GM18868 (cell line): Measurements from ENCODE around the gene CAPN12.

Source experiments
- ATAC-seq: cut with Tn5 transposase; IDR thresholded peaks from one replicate; pipeline ENCODE4 v1.9.1; 2021; ENCODE audit warnings: mild to moderate bottlenecking, moderate library complexity; ENCODE audit not compliant: unreplicated experiment

The CAPN12 gene

DNA sequence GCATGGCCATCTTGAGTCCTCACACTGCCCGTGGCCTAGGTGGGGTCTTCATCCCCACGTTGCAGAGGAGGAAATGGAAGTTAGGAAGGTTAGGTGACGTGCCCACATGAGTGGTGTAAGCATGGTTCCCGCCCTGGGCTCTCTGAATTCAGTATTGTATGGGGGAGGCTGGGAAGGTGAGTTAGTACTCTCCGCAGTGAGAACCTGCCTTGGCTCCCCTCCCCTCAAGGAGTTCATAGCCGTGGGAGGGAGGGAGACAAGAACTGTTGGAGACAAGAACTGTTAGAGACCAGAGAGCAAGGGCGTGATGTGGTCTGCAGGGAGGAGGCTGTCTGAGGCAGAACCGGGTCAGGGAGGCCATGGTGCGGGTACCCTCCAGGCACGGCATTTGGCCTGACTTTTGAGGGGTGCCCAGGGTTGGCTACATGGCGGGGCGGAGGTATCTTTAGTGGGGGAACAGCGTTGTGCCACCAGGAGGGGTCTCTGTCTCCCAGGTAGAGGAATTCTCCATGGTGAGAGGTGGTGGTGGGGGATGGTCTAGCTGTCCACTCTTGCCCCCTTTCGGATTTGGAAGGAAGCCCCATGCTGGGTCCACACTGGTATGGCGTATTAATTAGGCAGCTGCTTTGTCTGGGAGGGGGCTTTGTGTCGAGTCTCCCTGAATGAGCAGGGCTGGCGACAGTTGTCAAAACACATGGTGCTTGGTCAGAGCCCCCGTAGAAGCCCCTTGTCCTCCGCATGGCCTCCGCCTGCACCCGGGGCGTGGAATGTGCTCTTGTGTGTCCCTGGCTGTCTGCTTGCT is 45.8 kb downstream of the CAPN12 start:
- no peak for ATAC-seq

DNA sequence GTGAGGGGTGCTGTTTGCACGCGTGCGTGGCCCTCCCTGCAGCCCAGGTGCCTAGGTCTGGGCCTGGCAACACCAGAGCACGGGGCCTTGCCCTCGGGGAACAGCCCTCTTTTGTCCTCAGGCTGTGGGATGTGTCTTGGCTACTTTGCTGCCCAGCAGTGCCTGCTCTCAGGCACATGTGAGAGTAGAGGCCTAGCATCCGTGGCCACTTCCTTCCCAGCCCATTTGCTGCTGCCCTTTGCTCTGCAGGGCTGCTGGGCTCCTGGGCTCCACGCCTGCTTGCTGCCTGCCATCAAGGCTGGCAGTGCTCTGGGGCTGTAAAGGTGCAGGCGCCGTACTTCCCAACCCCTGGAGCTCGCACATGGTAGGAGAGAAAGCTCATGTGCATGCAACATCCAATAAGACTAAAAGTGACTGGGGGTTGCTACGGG is 46.6 kb downstream of the CAPN12 start:
- no peak for ATAC-seq

DNA sequence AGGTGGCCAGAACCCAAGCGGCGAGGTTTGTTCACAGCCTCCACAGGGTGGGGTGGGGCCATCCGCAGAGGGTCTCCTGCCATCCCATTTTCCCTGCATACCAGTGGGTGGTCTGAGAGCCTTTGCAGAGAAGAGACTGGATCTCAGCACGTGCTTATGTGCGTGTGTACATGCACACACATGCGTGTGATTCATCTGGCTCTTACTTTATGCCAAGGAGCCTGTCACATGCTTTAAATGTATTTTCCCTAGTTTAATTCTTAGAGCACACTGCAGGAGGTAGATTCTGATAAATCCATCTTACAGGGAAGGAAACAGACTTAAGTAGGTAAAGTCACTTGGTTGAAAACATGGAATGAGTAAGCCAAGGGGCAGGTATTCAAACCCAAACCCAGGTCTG is 47.1 kb downstream of the CAPN12 start:
- no peak for ATAC-seq

DNA sequence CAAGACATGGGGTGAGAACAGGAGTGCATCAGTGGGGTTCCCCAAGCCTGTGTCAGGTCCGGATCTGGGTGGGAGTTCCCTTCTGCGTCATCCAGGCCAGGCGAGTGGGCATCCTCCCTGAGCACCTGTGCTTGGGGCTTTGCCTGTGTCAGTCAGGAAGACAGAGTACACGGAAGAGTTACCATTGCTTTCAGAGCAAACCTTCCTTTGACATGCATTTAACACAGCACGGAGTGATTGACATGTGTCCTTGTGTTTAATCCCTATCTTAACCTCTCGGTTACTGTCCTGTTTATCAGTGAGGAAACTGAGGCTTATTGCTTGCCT is 47.6 kb downstream of the CAPN12 start:
- ATAC-seq: no peak

DNA sequence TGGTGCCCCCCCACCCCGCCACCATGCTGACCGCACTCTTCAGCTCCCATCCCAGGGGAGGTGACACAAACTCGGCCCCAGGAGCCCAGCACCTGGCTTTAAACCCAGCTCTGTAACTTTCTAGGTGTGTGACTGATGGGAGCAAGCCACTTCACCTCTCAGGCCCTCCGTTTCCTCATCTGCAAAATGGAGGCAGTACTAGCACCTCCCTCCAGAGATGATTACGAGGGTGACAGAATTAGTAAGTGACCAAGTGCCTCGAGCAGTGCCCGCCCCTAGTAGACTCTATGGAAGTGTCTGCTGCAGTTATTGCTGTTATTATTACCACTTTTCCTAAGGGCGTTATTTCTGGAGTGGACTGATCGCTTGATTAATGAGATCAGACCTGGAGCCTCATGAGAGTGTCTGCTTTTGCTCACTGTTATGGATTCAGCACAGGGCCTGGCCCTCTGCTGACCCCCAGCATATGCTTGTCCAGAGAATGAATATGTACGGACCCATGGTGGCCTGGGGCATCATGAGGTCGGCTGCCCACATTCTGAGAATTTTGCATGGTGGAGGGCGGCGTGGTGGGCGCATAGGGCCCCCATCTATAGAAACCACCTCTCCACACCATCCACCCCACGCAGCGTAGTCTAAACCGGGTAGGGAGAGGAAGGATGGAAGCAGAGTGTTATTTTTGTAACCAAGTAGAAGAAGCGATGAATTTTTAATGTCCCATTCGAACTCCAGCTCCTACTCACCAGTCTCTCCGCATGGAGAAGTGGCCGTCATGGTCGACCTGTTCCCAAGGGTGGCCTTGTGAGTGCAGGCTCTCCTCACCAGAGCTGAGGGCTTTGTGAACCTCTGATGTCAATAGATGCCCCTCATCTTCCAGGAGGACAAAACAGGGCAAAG is 48.2 kb downstream of the CAPN12 start:
- ATAC-seq: no peak

DNA sequence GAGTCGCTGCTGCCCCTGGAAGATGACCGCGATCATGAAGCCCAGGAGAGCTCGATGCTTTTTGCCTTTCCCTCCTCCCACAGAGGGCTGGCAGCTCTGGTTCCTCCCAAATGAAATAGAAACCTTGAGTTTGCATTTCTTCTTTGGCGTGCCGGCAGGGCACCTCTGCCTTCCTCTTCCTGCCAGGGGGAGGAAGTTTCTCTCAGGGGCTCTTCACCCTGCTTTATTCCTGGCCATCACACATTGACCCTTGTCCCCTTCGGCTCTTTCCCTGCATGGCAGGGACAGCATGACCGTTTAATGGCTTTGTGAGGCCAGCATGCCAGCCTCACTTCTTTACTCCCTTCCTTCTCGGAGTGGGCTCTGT is 49.0 kb downstream of the CAPN12 start:
- no peak for ATAC-seq

DNA sequence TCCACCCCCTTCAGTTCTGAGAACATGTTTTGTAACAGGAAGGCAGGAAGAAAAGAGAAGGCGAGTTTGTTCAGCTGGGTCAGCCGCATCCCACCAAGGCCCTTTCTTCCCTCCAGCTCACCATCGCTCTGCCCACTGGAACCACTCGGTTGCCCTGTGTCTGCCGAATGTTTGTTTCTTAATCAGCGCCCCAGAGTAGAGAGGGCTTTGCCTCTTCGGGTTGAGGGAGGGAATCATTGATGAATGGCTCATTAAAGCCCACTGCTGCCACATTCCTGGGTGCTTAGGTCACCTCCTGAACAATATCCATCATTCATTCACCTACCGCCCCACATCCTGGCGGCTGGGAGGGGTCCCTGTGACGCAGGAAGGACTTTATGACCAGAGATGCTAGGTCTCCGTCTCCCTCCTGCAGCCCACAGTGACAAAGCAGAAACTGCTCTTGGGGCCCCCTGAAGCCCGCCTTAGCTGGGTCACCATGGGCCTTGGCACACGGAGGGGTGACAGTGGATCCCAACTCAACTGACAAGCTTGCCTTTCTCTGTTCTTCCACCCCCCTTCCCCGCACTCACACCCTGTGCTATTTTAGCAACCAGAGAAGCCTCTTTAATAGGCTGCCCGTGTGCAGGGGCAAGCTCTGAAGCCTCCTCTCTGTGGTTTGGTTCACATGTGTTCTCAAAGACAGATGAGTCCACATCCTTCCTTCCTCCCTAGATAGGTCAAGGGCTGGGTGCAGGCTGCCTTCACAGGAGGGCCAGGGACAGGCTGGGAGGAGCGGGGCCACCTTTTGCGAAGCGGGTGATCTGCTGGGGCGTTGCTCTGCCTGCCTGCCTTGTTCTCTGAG is 50.7 kb downstream of the CAPN12 start:
- peak; percentile 51 for ATAC-seq

DNA sequence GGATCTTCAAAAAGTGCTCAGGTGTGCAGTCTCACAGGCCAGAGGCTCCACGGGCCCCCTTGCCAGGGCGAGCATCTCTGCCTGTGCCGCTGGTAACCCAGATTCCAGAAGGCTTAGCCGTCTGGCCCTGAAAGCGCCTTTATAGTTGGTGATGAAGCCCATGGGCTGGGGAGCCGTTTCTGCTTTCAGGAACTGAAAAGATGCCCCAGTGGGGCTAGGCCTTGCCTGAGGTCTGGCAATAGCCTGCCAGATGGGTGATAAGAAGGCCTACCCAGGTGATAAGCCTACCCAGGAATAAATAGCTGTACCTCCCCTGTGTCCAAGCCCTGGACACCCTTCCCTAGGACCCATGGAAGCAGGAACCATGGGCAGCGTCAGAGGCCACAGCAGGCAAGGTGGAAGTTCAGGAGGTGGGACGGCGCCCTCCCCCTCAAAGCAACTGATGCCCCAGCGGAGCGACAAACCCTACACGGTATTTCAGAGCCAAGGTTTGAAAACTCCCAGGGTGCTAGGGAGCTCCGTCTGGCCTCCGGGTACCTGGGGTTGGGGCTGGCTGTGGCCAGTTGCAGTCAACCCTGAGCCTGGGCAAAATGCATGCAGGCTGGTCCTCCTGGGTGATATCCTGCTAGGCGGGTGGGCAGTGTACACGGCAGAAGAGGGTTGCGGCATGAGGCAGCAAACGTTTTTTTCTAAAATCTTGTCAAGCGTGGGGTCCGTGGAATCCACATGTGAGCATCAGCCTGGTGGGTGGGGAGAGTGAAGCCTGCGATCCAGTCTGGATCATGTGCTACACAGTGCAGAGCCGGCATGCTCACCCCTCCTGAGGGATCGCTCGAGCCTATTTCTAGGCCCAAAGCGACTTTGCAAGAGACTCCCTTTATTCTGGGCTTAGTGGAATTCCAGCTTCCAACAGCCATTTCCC is 51.6 kb downstream of the CAPN12 start:
- ATAC-seq: no peak

DNA sequence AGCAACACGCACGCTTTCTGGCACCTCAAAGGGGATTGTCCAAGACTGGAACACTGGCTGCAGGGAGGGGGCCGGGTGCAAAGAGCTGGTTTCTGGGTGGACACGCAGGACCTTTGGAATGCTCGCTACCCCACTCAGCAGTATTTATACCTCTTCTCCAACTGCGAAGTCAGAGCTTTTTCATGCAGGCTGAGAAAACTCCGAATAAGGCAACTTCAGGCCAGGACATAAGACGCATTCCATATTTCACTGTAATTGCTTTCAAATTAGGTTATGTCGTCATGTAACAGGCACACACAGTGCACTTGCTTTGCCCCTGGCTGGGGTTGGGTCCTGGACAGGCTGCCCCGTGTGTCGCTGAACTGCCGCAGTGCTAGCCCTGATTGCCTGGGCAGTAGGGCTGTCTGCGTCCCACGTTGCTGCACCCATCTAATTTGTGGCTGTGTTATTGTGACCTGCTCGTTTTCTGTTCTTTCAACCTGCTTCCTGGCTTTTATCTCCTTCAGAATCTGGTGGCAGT is 52.3 kb downstream of the CAPN12 start:
- no peak for ATAC-seq

DNA sequence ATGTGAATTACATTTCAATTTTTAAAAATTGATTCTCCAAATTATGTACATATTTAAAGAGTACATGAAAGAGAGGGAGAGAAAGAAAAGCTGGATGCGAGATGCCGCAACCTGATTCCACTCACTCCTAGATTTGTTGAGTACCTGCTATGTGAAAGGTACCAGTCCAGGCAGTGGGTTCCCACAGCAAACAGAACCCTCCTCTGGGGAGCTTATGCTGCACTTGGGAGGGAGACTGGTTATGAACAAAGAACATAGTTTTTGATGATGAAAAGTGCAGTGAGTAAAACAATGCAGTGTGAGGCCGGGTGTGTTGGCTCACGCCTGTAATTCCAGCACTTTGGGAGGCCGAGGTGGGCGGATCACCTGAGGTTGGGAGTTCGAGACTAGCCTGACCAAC is 53.4 kb downstream of the CAPN12 start:
- no peak for ATAC-seq

DNA sequence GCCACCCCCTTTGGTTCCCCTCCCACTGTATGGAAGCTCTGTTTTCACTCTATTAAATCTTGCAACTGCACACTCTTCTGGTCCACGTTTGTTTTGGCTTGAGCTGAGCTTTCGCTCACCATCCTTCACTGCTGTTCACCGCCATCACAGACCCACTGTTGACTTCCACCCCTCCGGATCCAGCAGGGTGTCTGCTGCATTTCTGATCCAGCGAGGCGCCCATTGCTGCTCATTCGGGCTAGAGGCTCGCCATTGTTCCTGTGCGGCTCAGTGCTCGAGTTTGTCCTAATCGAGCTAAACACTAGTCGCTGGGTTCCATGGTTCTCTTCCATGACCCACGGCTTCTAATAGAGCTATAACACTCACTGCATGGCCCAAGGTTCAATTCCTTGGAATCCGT is 54.1 kb downstream of the CAPN12 start:
- no peak for ATAC-seq

DNA sequence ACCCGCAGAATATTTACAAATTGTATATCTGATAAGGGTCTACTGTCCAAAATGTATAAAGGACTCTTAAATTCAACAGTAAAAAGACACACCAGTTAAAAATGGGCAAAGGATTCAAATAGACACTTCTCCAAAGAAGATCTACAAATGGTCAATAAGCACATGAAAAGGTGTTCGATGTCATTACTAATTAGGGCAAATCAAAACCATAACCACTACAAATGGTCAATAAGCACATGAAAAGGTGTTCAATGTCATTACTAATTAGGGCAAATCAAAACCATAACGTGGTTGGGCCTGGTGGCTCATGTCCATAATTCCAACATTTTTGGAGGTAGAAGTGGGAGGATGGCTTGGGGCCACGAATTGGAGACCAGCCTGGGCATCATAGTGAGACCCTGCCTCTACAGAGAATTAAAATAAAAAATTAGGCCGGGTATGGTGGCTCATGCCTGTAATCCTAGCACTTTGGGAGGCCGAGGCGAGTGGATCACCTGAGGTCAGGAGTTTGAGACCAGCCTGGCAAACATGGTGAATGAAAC is 56.4 kb downstream of the CAPN12 start:
- ATAC-seq: no peak

DNA sequence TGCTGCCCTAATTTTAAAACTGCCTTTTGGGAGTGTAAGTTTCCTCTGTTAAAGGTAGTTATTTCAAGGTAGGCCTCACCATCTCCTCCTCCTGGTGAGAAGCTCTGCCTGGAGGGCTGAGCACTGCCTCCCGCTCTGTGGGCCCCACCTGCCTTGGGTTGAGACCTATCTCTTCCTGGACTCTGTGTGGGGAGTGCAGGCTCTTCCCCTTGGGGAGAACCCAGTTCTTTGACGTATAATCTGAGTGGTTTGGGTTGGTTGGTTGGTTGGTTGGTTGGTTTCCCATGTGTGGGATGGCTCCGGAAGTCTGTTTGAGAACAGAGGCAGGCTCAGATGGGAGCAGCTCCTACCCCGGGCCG is 57.8 kb downstream of the CAPN12 start:
- ATAC-seq: peak; percentile 37

DNA sequence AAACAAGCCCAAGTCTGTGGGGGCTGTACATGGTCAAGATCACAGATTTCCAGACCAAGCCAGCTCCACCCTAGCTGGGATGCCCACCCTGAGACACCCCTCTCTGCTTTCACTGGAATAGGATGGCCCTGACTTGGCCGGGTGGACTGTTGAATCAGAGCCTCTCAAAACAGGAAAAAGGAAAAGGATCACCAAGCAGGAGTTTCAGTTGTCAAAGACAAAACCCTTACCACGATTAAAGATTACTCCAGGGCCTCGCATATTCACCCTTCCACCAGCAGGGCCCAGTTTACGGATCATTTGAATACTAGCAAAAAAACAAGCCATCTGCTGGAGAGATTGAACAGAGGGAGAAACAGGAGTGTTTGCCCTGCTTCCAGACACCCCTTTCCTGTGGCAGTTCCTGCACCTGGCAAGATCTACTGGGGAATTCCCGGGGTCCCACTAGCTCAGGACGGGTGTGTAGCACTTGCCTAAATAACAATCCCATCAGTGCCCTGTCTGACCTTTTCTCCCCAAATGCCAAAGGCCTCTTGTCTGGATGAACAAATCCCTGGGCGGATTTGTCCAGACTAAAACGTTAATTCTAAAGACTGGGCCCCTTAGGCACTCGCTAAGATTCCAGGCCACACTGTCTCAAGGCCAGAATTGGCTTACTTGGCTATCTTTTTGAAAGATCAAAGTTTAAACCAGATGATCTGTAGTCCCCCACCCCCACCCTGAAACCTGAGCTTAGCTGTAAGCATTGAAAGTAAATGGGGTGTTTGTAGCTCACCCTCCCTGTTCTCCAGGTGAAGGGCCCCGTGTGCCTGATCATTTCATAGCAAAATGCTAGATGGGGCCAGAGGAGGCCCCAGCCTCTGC is 58.4 kb downstream of the CAPN12 start:
- peak; percentile 19 for ATAC-seq

DNA sequence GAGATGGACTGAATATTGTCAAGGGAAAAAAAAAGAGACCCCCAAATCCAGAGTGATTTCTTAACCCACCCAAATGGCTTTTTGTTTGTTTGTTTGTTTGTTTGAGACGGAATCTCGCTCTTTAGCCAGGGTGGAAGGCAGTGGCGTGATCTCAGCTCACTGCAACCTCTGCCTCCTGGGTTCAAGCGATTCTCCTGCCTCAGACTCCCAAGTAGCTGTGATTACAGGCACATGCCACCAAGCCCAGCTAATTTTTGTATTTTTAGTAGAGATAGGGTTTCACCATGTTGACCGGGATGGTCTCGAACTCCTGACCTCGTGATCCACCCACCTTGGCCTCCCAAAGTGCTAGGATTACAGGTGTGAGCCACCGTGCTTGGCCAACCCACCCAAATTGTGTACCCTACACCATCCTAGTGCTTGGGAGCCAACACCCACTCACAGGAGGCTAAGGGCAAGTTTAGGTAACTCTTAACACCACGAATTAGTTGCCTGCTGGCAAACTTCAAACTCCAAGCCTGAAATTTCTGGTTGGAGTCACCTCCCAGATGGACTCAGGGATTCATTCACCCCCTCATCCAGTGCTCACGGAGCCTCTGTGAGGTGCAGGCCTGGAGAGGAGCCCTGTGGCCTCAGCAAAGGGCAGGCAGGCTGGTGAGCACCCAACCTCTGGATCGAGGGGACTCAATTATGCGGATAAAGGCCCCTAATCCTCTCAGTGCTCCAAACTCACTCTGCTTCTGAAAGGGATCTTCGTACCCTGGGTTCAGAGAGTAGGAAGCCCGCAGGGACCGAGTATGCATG is 59.2 kb downstream of the CAPN12 start:
- ATAC-seq: no peak

DNA sequence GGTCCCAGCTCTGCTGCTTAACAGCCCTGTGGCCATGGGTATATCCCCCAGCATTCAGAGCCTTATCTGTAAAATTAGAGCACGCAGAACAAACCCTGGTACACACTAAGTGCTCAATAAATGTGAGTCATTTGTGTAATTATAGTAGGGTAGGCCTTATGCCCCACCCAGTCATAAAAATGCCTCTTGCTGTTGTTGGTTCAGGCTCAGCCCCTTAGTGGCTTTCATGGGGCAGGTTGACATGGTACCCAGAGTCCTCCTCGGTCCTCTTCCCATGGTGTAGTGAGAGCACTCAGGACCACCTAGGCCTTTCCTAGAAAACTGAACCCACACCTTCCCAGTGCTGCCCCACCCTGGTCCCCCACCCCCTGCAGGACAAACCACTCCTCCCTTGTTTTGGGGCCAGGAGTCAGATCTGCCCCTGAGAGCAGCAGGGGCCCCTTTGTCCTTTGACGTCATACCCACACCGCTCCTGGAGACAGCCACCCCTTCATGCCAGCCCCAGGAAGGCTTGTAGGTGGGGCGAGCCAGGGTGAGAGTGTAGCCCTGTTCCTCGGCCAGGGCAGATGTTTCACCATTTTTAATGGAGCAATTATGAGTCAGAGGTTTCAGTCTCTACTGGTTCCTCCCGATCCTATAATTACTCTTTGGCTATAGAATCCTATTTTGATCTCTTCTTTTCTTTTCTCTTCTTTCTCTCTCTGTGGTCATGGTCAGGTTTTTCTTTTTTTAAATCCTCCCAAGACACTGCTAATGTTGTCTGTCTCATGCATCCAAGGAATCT is 60.0 kb downstream of the CAPN12 start:
- peak; percentile 46 for ATAC-seq

DNA sequence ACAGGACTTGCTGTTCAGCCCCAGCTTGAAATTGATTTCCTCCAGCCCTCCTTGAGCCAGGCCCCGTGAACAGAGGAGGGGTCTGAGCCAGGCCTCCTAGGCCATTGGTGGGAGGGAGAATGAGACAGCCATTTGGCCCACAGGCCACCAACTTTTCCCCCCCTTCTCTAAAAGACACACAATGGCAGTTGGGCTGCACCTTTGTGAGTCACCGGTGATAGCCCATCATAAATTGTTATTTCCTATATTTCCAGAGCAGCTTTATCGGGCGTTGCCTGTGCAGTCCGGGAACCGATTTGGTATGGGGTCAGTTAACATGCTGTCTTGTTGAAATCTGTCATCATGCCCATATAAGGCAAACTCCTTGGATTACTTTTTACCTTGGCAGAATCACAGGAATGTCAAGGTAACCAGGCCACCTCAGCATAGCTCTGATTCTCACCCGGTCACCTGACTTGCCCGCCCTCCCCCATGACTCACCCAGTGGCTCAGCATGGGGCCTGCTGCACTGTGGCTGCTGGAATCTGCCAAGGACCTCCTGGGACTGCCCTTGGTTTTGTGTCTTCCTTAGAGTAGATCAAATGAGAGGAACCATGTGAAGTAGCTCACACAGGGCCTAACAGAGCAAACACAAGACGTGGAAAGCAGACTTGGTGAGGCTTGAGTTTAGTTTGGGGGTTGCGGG is 60.7 kb downstream of the CAPN12 start:
- no peak for ATAC-seq
